Lower lobe of right lung (tissue), 2 donors: ENCODE measurements around the gene PRKN. TPM values are rescaled to one million over a fixed set of nuclear protein-coding genes. Genes with fewer than 3 reads are reported as not detected.

Experiments
- ATAC-seq, 2 donors: fragments of 200-7000 bp; cut with Tn5 transposase; one replicate each; pipeline ENCODE4 v1.9.1; 2020 to 2022; ENCODE audit warnings: mild to moderate bottlenecking in 2 of 2, moderate library complexity in 2 of 2
- DNase-seq: peaks from one replicate; pipeline ENCODE4 v3.0.0-alpha.2; 2020
- H3K27ac ChIP-seq: fragments of 200-600 bp; one replicate; pipeline ENCODE4 v1.8.0; 2022
- H3K27me3 ChIP-seq: fragments of 200-600 bp; one replicate; pipeline ENCODE4 v1.8.0; 2022; ENCODE audit warnings: low read depth
- H3K36me3 ChIP-seq: fragments of 200-600 bp; one replicate; pipeline ENCODE4 v1.8.0; 2022; ENCODE audit warnings: mild to moderate bottlenecking
- H3K4me1 ChIP-seq: fragments of 200-600 bp; one replicate; pipeline ENCODE4 v1.8.0; 2022
- H3K4me3 ChIP-seq: fragments of 200-600 bp; one replicate; pipeline ENCODE4 v1.8.0; 2022; ENCODE audit warnings: mild to moderate bottlenecking
- H3K9me3 ChIP-seq: fragments of 200-600 bp; one replicate; pipeline ENCODE4 v1.8.0; 2022
- intact Hi-C: fragments of 100-400 bp; cut with DNase I; formaldehyde crosslinking; loops from one replicate; pipeline ENCODE4 v1.11.0; 2022
- total RNA-seq: library from RNA; stranded (reverse); fragmentation: NEBNext Ultra II Directional; extraction: Animal tissue kit (Norgen Biotek cat#: 25700); gene quantifications from one replicate; pipeline ENCODE4 v1.2.1, GENCODE V29; 2021
- TF ChIP-seq, protein P1 (sequence below): fragments of 200-600 bp; IDR thresholded peaks from one replicate; pipeline ENCODE4 v1.8.0; 2022; ENCODE audit warnings: antibody characterized with exemption, mild to moderate bottlenecking
- donor health status: DM: no; HTN: yes; CAD: no; lungs with severe emphysema.

PRKN gene
- total RNA-seq, 1 donor from 2014 or later, result 6.1 TPM

DNA sequence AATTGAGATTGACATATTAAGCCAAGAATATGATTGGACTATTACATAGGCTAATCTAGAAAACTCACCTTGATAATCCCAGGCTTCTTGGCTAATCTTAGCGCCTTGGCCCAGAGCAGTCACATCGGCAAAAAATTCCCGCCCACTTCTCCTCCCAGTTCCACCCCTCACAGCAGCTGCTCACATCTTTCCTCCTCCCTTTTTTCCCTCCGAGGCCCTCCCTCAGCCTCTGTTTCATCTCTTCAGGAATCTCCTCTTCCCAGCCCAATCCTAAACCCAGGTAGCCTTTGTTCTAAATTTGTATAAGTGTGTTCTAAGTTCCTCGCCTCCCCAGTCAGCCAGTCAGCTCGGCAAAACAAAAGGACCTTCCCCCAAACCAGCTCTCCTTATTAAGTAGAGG is 184.3 kb downstream of the PRKN start:
- ATAC-seq, result no peak
- intact Hi-C loops, result no loop called here
- H3K27ac ChIP-seq, result no peak overlapping the region
- H3K9me3 ChIP-seq, result no peaks in the 10 kb centered on the region
- TF ChIP-seq, protein P1, sequence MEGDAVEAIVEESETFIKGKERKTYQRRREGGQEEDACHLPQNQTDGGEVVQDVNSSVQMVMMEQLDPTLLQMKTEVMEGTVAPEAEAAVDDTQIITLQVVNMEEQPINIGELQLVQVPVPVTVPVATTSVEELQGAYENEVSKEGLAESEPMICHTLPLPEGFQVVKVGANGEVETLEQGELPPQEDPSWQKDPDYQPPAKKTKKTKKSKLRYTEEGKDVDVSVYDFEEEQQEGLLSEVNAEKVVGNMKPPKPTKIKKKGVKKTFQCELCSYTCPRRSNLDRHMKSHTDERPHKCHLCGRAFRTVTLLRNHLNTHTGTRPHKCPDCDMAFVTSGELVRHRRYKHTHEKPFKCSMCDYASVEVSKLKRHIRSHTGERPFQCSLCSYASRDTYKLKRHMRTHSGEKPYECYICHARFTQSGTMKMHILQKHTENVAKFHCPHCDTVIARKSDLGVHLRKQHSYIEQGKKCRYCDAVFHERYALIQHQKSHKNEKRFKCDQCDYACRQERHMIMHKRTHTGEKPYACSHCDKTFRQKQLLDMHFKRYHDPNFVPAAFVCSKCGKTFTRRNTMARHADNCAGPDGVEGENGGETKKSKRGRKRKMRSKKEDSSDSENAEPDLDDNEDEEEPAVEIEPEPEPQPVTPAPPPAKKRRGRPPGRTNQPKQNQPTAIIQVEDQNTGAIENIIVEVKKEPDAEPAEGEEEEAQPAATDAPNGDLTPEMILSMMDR, result no peak
- DNase-seq, result no peak
- H3K36me3 ChIP-seq, result no peaks in the 10 kb centered on the region
- no peak overlapping the region for H3K4me3 ChIP-seq
- H3K4me1 ChIP-seq, result no peaks in the 10 kb centered on the region
- no peaks in the 10 kb centered on the region for H3K27me3 ChIP-seq

DNA sequence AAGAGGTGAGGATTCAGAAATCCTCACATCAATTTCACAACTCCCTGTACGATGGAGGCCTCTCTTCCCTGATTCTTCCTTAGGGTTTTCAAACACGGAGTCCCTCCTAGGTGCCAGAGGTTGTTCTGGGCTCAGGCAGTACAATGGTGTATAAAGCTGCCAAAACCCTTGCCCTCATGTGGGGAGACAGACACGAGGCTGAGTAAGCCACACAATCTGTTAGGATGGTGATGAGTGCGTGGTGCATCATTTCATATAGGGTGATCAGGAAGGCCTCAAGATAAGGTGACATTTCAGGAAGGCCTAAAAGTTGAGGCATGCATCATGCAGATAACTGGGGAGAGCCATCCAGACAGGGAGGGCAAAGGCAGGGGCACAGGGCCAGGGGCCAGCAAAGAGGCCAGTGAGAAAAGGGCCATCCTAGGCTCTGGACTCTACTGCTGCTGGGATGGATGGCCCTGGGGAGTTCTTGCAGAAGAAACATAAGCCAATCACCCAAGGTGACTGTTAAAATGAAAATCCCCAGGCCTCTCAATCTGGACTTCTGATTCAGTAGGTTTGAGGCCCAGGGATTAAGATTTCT is 186.5 kb downstream of the PRKN start:
- DNase-seq (no peak), ATAC-seq (no peak)
- TF ChIP-seq, protein P1, result no peak
- Histone ChIP-seq H3K4me1 (no peaks in the 10 kb centered on the region), H3K9me3 (no peaks in the 10 kb centered on the region), H3K27me3 (no peaks in the 10 kb centered on the region), H3K4me3 (no peak overlapping the region), H3K36me3 (no peaks in the 10 kb centered on the region), H3K27ac (no peak overlapping the region)
- intact Hi-C loops, result no loop called here

GRCh38 chr6:162539321-162539720 is 188.2 kb downstream of the PRKN start:
- no peak for ATAC-seq

GRCh38 chr6:162538643-162539064 is 188.9 kb downstream of the PRKN start:
- H3K4me1 ChIP-seq, result no peaks in the 10 kb centered on the region
- H3K36me3 ChIP-seq, result no peaks in the 10 kb centered on the region
- H3K4me3 ChIP-seq, result no peak overlapping the region
- TF ChIP-seq, protein P1, result no peak
- intact Hi-C loops, result no loop called here
- no peaks in the 10 kb centered on the region for H3K27me3 ChIP-seq
- H3K27ac ChIP-seq, result no peak overlapping the region
- DNase-seq (no peak), ATAC-seq (no peak)
- H3K9me3 ChIP-seq, result no peaks in the 10 kb centered on the region

More at GRCh38 chr6:162539321-162539720, 188.2 kb downstream of the PRKN start:
- TF ChIP-seq, protein P1, result no peak
- H3K27me3 ChIP-seq, result no peaks in the 10 kb centered on the region
- H3K36me3 ChIP-seq, result no peaks in the 10 kb centered on the region
- H3K27ac ChIP-seq, result no peak overlapping the region
- H3K9me3 ChIP-seq, result no peaks in the 10 kb centered on the region
- intact Hi-C loops, result no loop called here
- no peak overlapping the region for H3K4me3 ChIP-seq
- no peaks in the 10 kb centered on the region for H3K4me1 ChIP-seq
- no peak for DNase-seq

GRCh38 chr6:162533009-162533400 is 194.6 kb downstream of the PRKN start:
- intact Hi-C loops, result no loop called here
- ATAC-seq, result no peak

More at GRCh38 chr6:162533009-162533400, 194.6 kb downstream of the PRKN start:
- TF ChIP-seq, protein P1, result no peak
- Histone ChIP-seq H3K9me3 (no peaks in the 10 kb centered on the region), H3K4me3 (no peak overlapping the region), H3K36me3 (no peaks in the 10 kb centered on the region), H3K27ac (peak overlapping the region; percentile 31), H3K4me1 (peaks cover 3% of the 10 kb centered on the region), H3K27me3 (no peaks in the 10 kb centered on the region)
- DNase-seq, result no peak
